Caki2 (cell line): ENCODE measurements around the gene OR4K15. TPM values are rescaled to one million over a fixed set of nuclear protein-coding genes. Genes with fewer than 3 reads are reported as not detected.
A peak's percentile ranks its signal among the peaks of the same experiment; 100 is the strongest.
"Not testable (repeated sequence)": the region's sequence is repeated elsewhere in the genome, so short reads cannot be mapped to it uniquely, and the experiment has no call there.

Source experiments
- DNase-seq: peaks from one replicate; pipeline ENCODE4 v3.0.0-alpha.2; 2015; ENCODE audit warnings: low read depth
- in situ Hi-C: cut with HindIII; loops from 2 replicates; pipeline ENCODE4 v1.10.0; 2016; ENCODE audit warnings: low sequenced_read_pairs, low pct_unique_long_range_greater_than_20kb, mixed read lengths
- total RNA-seq: library from RNA; depleted of rRNA; stranded (reverse); fragments of >200 nt; shearing (Covaris generic); gene quantifications from 2 replicates; pipeline ENCODE4 v1.2.3, GENCODE V29; 2014; ENCODE audit warnings: low replicate concordance; rRNA removed

Gene OR4K15
- not detected in 2 replicates for total RNA-seq

- no peak for DNase-seq
- in situ Hi-C loops: no loop called here
Measured at GRCh38 chr14:19975291-19975690, at the start of gene OR4K15. Gene OR4K15, plus strand, starts transcription at chr14:19975591. Its CDS starts 0 bp downstream, at chr14:19975591.

- in situ Hi-C loops: no loop called here
- no peak for DNase-seq
Measured at GRCh38 chr14:19930617-19931016, 44.8 kb upstream of the OR4K15 start, which contains the start of gene OR4K1. Gene OR4K1, plus strand, starts transcription at chr14:19930917. Its CDS starts 4,750 bp downstream, at chr14:19935667.

GRCh38 chr14:19941668-19942067 lies 33.7 kb upstream of the OR4K15 start:
- in situ Hi-C loops: no loop called here
- DNase-seq: no peak

- in situ Hi-C loops: no loop called here
- no peak for DNase-seq
Measured at GRCh38 chr14:19947413-19948090, 27.8 kb upstream of the OR4K15 start.

- in situ Hi-C loops: no loop called here
- peak; percentile 18 for DNase-seq
Measured at GRCh38 chr14:19949218-19949617, 26.2 kb upstream of the OR4K15 start.

- in situ Hi-C loops, DNase-seq: not testable (repeated sequence)
Measured at GRCh38 chr14:19969735-19970134, 5.7 kb upstream of the OR4K15 start.

- DNase-seq: no peak
- in situ Hi-C loops: no loop called here
Measured at GRCh38 chr14:19974844-19975243, 547 bp upstream of the OR4K15 start.

- in situ Hi-C loops: no loop called here
- DNase-seq: no peak
Measured at GRCh38 chr14:19993438-19993837, 18.0 kb downstream of the OR4K15 start.

GRCh38 chr14:20001863-20002262 lies 26.5 kb downstream of the OR4K15 start, which contains the start of gene OR4Q2:
Gene OR4Q2, plus strand, starts transcription at chr14:20002163.
- in situ Hi-C loops: no loop called here
- DNase-seq: no peak

- in situ Hi-C loops: no loop called here
- DNase-seq: no peak
Measured at GRCh38 chr14:20002319-20002718, 26.9 kb downstream of the OR4K15 start.

- DNase-seq: no peak
- in situ Hi-C loops: no loop called here
Measured at GRCh38 chr14:20008156-20008555, 32.8 kb downstream of the OR4K15 start.

GRCh38 chr14:20019257-20019865 lies 44.0 kb downstream of the OR4K15 start, which contains the start of gene OR4K14:
Gene OR4K14, minus strand, starts transcription at chr14:20019307. Its CDS starts 4,114 bp downstream, at chr14:20015193.
- in situ Hi-C loops: no loop called here
- no peak for DNase-seq

Other genes with a start within 250 kb of the OR4K15 start
- gene OR4Q3, start 232.0 kb upstream of the OR4K15 start, total RNA-seq: not detected in 2 replicates
- gene OR4M1, start 202.1 kb upstream of the OR4K15 start, total RNA-seq: not detected in 2 replicates
- gene OR4N2, start 171.8 kb upstream of the OR4K15 start, total RNA-seq: not detected in 2 replicates
- not detected in 2 replicates for gene OR4K2, start 100.4 kb upstream of the OR4K15 start, total RNA-seq
- not detected in 2 replicates for gene OR4K5, start 55.0 kb upstream of the OR4K15 start, total RNA-seq
- gene OR4K1, start 44.7 kb upstream of the OR4K15 start, total RNA-seq: not detected in 2 replicates
- not detected in 2 replicates for gene OR4Q2, start 26.6 kb downstream of the OR4K15 start, total RNA-seq
- not detected in 2 replicates for gene OR4K14, start 43.7 kb downstream of the OR4K15 start, total RNA-seq
- gene OR4K13, start 60.4 kb downstream of the OR4K15 start, total RNA-seq: not detected in 2 replicates
- not detected in 2 replicates for gene OR4L1, start 84.5 kb downstream of the OR4K15 start, total RNA-seq
- not detected in 2 replicates for gene OR4K17, start 135.1 kb downstream of the OR4K15 start, total RNA-seq
- gene OR4N5, start 163.2 kb downstream of the OR4K15 start, total RNA-seq: not detected in 2 replicates
- gene OR11G2, start 215.3 kb downstream of the OR4K15 start, total RNA-seq: not detected in 2 replicates
- not detected in 2 replicates for gene OR11H6, start 248.1 kb downstream of the OR4K15 start, total RNA-seq